Measurements from ENCODE around the gene ZBTB12. TPM values are rescaled to one million over a fixed set of nuclear protein-coding genes. Genes with fewer than 3 reads are reported as not detected.
"Not testable (repeated sequence)": the region's sequence is repeated elsewhere in the genome, so short reads cannot be mapped to it uniquely, and the experiment has no call there.

The ZBTB12 gene
- total RNA-seq, 2 donors from 2014 or later: 0.50 to 0.96 TPM

- H3K4me3 Mint-ChIP-seq: no peak overlapping the region
- H3K36me3 Mint-ChIP-seq (ENCODE audit: low read depth): no peaks in the 10 kb centered on the region
- no peaks in the 10 kb centered on the region for H3K4me1 Mint-ChIP-seq
- ATAC-seq (no peak), DNase-seq (no peak)
- H3K27ac Mint-ChIP-seq: no peak overlapping the region
- H3K9me3 ChIP-seq (ENCODE audit: control insufficient read depth, low read length, poor library complexity, severe bottlenecking): no peaks in the 10 kb centered on the region
- peaks cover 5% of the 10 kb centered on the region for H3K27me3 Mint-ChIP-seq
These were observed 33.1 kb upstream of the ZBTB12 start for GRCh38 chr6:31935021-31935420.

GRCh38 chr6:31933537-31933936 is 31.7 kb upstream of the ZBTB12 start:
- H3K36me3 Mint-ChIP-seq (ENCODE audit: low read depth): no peaks in the 10 kb centered on the region
- no peak overlapping the region for H3K4me3 Mint-ChIP-seq
- DNase-seq (no peak), ATAC-seq (no peak)
- H3K4me1 Mint-ChIP-seq: no peaks in the 10 kb centered on the region
- no peaks in the 10 kb centered on the region for H3K9me3 ChIP-seq (ENCODE audit: control insufficient read depth, low read length, poor library complexity, severe bottlenecking)
- no peak overlapping the region for H3K27ac Mint-ChIP-seq
- peaks cover 5% of the 10 kb centered on the region for H3K27me3 Mint-ChIP-seq

GRCh38 chr6:31932137-31932536 is 30.3 kb upstream of the ZBTB12 start:
- DNase-seq; ATAC-seq; H3K27ac Mint-ChIP-seq; H3K4me1 Mint-ChIP-seq; H3K36me3 Mint-ChIP-seq (ENCODE audit: low read depth); H3K4me3 Mint-ChIP-seq; H3K27me3 Mint-ChIP-seq; H3K9me3 ChIP-seq (ENCODE audit: control insufficient read depth, low read length, poor library complexity, severe bottlenecking): not testable (repeated sequence)

- no peaks in the 10 kb centered on the region for H3K36me3 Mint-ChIP-seq (ENCODE audit: low read depth)
- H3K27ac Mint-ChIP-seq: no peak overlapping the region
- H3K4me3 Mint-ChIP-seq: no peak overlapping the region
- H3K9me3 ChIP-seq (ENCODE audit: control insufficient read depth, low read length, poor library complexity, severe bottlenecking): no peaks in the 10 kb centered on the region
- H3K27me3 Mint-ChIP-seq: peaks cover 5% of the 10 kb centered on the region
- H3K4me1 Mint-ChIP-seq: no peaks in the 10 kb centered on the region
- DNase-seq (no peak), ATAC-seq (no peak)
These were observed 29.1 kb upstream of the ZBTB12 start for GRCh38 chr6:31930962-31931361.

- no peak overlapping the region for H3K4me3 Mint-ChIP-seq
- H3K9me3 ChIP-seq (ENCODE audit: control insufficient read depth, low read length, poor library complexity, severe bottlenecking): no peaks in the 10 kb centered on the region
- H3K36me3 Mint-ChIP-seq (ENCODE audit: low read depth): no peaks in the 10 kb centered on the region
- no peak for DNase-seq
- H3K27me3 Mint-ChIP-seq: peaks cover 5% of the 10 kb centered on the region
- ATAC-seq: no peak
- no peaks in the 10 kb centered on the region for H3K4me1 Mint-ChIP-seq
- no peak overlapping the region for H3K27ac Mint-ChIP-seq
These were observed 26.7 kb upstream of the ZBTB12 start for GRCh38 chr6:31928672-31928939.

- H3K27ac Mint-ChIP-seq: no peak overlapping the region
These were observed 26.2 kb upstream of the ZBTB12 start for GRCh38 chr6:31927863-31928671.

GRCh38 chr6:31927242-31927862 is 25.5 kb upstream of the ZBTB12 start, which contains the start of gene C2:
Gene C2 (plus strand): TSS chr6:31927717. CDS start chr6:31927753, 36 bp downstream.
- H3K36me3 Mint-ChIP-seq (ENCODE audit: low read depth): no peaks in the 10 kb centered on the region
- H3K4me3 Mint-ChIP-seq: no peak within 1 kb of the TSS
- no peak for ATAC-seq
- peaks cover 5% of the 10 kb centered on the region for H3K27me3 Mint-ChIP-seq
- H3K4me1 Mint-ChIP-seq: no peaks in the 10 kb centered on the region
- H3K9me3 ChIP-seq (ENCODE audit: control insufficient read depth, low read length, poor library complexity, severe bottlenecking): no peaks in the 10 kb centered on the region
- DNase-seq: no peak
- no peak within 1 kb of the TSS for H3K27ac Mint-ChIP-seq

More at GRCh38 chr6:31927863-31928671, 26.2 kb upstream of the ZBTB12 start:
- H3K9me3 ChIP-seq (ENCODE audit: control insufficient read depth, low read length, poor library complexity, severe bottlenecking): no peaks in the 10 kb centered on the region
- Mint-ChIP-seq H3K36me3 (ENCODE audit: low read depth) (no peaks in the 10 kb centered on the region), H3K4me1 (no peaks in the 10 kb centered on the region), H3K4me3 (no peak overlapping the region), H3K27me3 (peaks cover 5% of the 10 kb centered on the region)
- ATAC-seq: no peak
- DNase-seq: no peak

- ATAC-seq (no peak), DNase-seq (no peak)
- Mint-ChIP-seq H3K27me3 (no peaks in the 10 kb centered on the region), H3K36me3 (ENCODE audit: low read depth) (no peaks in the 10 kb centered on the region), H3K27ac (no peak overlapping the region), H3K4me3 (no peak overlapping the region), H3K4me1 (no peaks in the 10 kb centered on the region)
- no peaks in the 10 kb centered on the region for H3K9me3 ChIP-seq (ENCODE audit: control insufficient read depth, low read length, poor library complexity, severe bottlenecking)
These were observed 21.1 kb upstream of the ZBTB12 start for GRCh38 chr6:31922942-31923341.

- H3K36me3 Mint-ChIP-seq (ENCODE audit: low read depth): peaks cover 2% of the 10 kb centered on the region
- H3K4me3 Mint-ChIP-seq: no peak overlapping the region
- no peaks in the 10 kb centered on the region for H3K9me3 ChIP-seq (ENCODE audit: control insufficient read depth, low read length, poor library complexity, severe bottlenecking)
- no peaks in the 10 kb centered on the region for H3K4me1 Mint-ChIP-seq
- H3K27ac Mint-ChIP-seq: no peak overlapping the region
- peaks cover 3% of the 10 kb centered on the region for H3K27me3 Mint-ChIP-seq
- ATAC-seq (no peak), DNase-seq (no peak)
These were observed 18.9 kb upstream of the ZBTB12 start for GRCh38 chr6:31920811-31921210.

- DNase-seq (no peak), ATAC-seq (no peak)
- H3K9me3 ChIP-seq (ENCODE audit: control insufficient read depth, low read length, poor library complexity, severe bottlenecking): no peaks in the 10 kb centered on the region
- H3K27me3 Mint-ChIP-seq: peaks cover 13% of the 10 kb centered on the region
- no peak overlapping the region for H3K4me3 Mint-ChIP-seq
- H3K27ac Mint-ChIP-seq: no peak overlapping the region
- peaks cover 3% of the 10 kb centered on the region for H3K4me1 Mint-ChIP-seq
- H3K36me3 Mint-ChIP-seq (ENCODE audit: low read depth): peaks cover 6% of the 10 kb centered on the region
These were observed 17.9 kb upstream of the ZBTB12 start for GRCh38 chr6:31919624-31920303.

GRCh38 chr6:31918069-31918720 is 16.3 kb upstream of the ZBTB12 start:
- peaks cover 3% of the 10 kb centered on the region for H3K4me1 Mint-ChIP-seq
- H3K27ac Mint-ChIP-seq: no peak overlapping the region
- H3K36me3 Mint-ChIP-seq (ENCODE audit: low read depth): peaks cover 6% of the 10 kb centered on the region
- H3K27me3 Mint-ChIP-seq: peaks cover 14% of the 10 kb centered on the region
- no peaks in the 10 kb centered on the region for H3K9me3 ChIP-seq (ENCODE audit: control insufficient read depth, low read length, poor library complexity, severe bottlenecking)
- H3K4me3 Mint-ChIP-seq: no peak overlapping the region
- ATAC-seq (no peak), DNase-seq (no peak)

GRCh38 chr6:31915756-31916155 is 13.9 kb upstream of the ZBTB12 start:
- H3K36me3 Mint-ChIP-seq (ENCODE audit: low read depth): peaks cover 6% of the 10 kb centered on the region
- H3K4me3 Mint-ChIP-seq: no peak overlapping the region
- DNase-seq: no peak
- no peaks in the 10 kb centered on the region for H3K9me3 ChIP-seq (ENCODE audit: control insufficient read depth, low read length, poor library complexity, severe bottlenecking)
- peaks cover 24% of the 10 kb centered on the region for H3K27me3 Mint-ChIP-seq
- ATAC-seq: no peak
- no peak overlapping the region for H3K27ac Mint-ChIP-seq
- peaks cover 3% of the 10 kb centered on the region for H3K4me1 Mint-ChIP-seq

GRCh38 chr6:31915351-31915750 is 13.5 kb upstream of the ZBTB12 start:
- Mint-ChIP-seq H3K4me3 (no peak overlapping the region), H3K4me1 (peaks cover 3% of the 10 kb centered on the region)

More at GRCh38 chr6:31915351-31915750, 13.5 kb upstream of the ZBTB12 start:
- ATAC-seq: no peak
- no peak for DNase-seq
- no peak overlapping the region for H3K27ac Mint-ChIP-seq
- H3K36me3 Mint-ChIP-seq (ENCODE audit: low read depth): peaks cover 6% of the 10 kb centered on the region
- peaks cover 25% of the 10 kb centered on the region for H3K27me3 Mint-ChIP-seq
- H3K9me3 ChIP-seq (ENCODE audit: control insufficient read depth, low read length, poor library complexity, severe bottlenecking): no peaks in the 10 kb centered on the region
